GM18520 (cell line): Measurements from ENCODE around the gene TRIM44.
"Not testable (repeated sequence)": the region's sequence is repeated elsewhere in the genome, so short reads cannot be mapped to it uniquely, and the experiment has no call there.

Experiments
- ATAC-seq: cut with Tn5 transposase; IDR thresholded peaks from one replicate; pipeline ENCODE4 v1.9.1; 2021; ENCODE audit not compliant: unreplicated experiment

The TRIM44 gene

GRCh38 chr11:35632301-35632700 is 30.3 kb upstream of the TRIM44 start:
- no peak for ATAC-seq

- no peak for ATAC-seq
These were observed 28.6 kb upstream of the TRIM44 start for GRCh38 chr11:35633827-35634423.

- no peak for ATAC-seq
These were observed 26.6 kb upstream of the TRIM44 start for GRCh38 chr11:35635933-35636332.

DNA sequence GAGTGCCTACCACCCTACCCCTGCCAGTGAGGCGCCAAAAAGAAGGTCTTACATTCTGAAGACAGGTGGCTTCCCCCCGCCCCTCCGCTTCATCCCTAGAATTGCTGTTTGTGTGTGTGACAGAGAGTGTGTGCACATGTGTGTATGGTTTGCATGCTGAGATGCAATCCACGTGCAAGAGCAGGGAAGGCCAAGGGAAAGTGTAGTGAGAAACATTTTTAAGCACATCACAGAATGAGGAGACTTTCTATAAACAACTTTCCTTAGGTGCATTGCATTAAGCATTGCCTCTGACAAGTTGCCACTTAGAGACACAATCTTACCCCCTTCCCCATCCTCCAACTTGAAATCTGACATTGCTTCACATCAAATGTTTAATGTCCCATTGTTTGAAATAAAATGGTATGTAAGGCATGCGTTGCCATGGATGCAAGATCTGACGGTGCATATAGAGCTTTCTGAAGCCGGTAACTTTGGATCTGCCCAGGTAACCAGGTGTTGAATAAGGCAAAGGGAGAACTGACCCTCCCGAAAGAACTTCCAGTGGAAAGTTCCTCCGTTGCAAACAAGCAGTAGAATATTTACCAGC is 22.9 kb upstream of the TRIM44 start:
- ATAC-seq = no peak

DNA sequence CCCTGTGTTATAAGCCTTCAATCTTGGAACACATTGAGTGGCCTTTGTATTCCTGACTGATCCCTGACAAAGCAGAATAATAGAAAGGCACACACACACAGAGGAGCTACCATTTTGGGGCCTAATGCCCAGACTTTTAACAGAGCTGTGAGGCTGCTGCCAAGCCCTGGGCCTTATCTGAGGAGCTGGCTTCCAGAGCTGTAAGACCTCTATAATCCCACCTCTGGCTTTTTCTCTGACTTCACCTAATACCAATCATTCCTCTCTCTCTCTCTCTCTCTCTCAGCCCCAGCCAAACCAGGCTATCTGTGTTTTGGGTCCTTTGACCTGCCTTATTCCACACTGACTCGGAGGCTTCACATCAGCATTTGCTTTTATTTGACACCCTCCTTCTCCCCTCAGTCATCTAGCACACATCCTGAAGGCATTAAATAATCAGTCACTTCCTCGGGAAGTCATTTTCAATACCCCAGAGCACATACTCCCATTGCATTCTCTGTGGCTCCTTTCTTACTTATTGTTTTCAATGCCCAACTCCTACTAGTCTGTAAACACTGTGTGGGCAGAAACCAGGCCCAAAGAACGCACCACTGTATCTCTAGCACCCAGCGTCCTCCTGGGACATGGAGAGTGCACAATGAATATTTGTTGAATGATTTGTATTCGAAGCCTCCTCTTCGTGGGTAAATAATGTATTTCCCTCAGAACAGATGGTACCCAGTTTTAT is 21.2 kb upstream of the TRIM44 start:
- no peak for ATAC-seq

DNA sequence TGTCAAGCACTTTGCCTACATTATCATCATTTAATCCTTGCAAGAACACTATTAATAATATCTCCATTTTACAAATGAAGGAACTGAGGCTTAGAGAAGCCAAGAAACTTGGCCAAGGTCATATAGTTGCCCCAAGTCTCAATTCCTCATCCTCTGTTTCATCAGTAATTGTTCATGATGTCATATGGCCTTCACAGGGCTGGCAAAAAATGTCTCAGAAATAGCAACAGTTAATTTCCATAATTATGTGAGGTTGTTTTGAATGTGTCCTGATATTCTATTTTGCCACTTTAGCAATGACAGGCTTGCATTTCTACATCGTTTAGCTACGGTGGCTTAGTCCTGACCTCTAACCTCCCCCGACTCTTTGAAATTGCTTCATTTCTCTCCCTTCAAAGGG is 20.6 kb upstream of the TRIM44 start:
- ATAC-seq = no peak

DNA sequence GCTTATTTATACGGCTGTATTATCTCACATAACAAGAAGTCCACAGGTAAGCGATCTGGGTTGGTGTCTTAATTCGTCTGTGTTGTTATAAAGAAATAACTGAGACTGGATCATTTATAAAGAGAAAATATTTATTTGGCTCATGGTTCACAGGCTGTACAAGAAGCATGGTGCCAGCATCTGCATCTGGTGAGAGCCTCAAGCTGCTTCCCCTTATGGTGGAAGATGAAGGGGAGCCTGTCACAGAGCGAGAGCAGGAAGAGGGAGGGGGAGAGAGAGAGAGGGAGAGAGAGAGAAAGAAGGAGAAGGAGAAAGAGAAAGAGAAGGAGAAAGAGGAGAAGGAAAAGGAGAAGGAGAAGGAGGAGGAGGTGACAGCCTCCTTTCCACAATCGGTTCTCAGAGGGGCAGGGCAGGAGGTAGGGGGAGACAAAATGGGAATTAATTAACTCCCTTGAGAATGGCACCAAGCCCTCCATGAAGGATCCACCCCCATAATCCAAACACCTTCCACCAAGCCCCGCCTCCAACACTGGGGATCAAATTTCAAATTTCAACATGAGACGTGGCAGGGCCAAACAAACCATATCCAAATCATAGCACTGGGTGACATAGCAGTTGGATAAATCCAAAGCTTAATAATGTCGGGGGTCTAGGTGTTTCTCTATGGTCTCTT is 15.0 kb upstream of the TRIM44 start:
- no peak for ATAC-seq

GRCh38 chr11:35650006-35650405 is 12.6 kb upstream of the TRIM44 start:
- no peak for ATAC-seq

DNA sequence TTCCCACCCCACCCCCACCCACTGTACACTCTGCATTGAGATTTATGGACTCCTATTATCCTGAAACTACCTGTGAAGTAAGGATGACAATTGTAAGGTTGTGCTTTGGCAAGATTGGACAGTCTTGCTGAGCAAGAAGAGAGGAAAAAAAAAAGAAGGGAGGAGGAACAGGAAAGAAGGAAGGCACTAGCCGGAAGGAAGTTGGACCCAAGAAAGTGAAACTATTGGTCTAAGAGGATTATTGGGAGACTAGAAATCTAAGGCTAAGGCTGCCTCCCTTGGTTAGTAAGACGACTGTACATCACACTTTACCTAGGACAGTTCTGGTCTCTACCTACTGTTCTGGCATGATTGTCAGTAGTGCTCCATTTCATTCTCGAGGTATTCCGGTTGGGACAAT is 12.1 kb upstream of the TRIM44 start:
- ATAC-seq = no peak

DNA sequence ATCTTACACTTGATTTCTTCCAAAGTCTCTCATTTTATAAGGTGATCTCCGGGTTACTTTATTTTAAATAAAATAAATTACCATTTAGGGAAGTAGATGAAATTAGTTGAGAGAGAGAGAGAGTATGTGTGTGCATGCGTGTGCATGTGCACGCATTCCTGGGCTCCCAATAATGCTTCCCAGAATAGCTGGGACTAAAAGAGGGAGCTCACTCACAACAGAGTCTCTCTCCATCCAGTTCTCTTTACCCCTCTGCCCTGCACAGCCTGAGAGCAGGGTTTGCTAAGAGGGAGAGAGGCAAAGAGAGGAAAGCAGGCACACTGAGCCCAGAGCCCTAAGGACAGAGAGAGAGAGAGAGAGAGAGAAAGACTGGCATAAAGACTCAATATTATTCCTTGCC is 11.3 kb upstream of the TRIM44 start:
- no peak for ATAC-seq

DNA sequence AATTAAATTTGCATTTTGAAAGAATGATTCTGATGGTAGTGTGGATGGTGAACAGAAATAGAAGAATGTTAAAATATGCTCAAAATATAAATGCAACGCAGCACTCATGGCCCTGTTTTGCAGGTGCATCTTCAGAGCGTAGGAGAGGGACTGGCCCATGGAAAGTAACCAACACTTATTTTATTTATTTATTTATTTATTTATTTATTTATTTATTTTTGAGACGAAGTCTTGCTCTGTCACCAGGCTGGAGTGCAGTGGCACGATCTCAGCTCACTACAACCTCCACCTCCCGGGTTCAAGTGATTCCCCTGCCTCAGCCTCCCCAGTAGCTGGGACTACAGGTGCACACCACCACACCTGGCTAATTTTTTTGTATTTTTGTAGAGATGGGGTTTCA is 9.8 kb upstream of the TRIM44 start:
- ATAC-seq = not testable (repeated sequence)

GRCh38 chr11:35654711-35655110 is 7.9 kb upstream of the TRIM44 start:
- no peak for ATAC-seq

DNA sequence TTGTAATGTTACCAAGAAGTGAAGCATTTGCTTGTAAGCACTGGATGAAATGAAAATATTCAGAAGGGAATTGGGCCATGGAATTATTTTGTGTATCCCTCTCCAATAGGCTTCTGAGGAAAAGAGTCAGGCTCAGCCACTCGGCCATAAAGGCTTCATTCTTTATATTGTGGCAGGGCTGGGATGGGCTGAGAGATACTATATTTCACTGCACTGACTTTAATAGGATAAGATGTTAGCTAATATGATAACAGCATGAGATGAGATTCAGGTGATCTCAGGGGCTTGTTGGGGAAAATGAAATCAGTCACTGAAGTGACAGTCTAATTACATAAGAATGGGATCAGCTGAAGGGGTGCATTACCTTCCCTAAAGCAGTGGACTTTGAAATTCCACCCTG is 7.3 kb upstream of the TRIM44 start:
- no peak for ATAC-seq

DNA sequence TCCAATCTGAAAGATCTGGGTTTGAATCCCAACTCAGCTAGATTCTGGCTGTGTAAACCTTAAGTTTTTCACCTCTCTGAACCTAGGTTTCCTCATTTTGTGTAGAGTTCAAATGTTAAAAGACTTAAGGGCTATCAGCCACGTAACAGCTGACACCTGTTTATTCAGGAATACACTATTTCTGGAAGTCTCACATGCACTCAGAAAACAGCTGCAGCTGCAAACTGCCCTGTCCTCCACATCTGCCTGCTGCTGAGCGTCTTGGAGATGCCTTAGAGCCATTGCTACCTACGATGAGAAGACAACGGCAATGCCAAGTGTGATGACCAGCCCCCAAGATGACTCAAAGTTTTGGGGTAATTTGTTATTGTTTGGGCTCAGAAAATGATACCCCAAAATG is 6.7 kb upstream of the TRIM44 start:
- no peak for ATAC-seq

DNA sequence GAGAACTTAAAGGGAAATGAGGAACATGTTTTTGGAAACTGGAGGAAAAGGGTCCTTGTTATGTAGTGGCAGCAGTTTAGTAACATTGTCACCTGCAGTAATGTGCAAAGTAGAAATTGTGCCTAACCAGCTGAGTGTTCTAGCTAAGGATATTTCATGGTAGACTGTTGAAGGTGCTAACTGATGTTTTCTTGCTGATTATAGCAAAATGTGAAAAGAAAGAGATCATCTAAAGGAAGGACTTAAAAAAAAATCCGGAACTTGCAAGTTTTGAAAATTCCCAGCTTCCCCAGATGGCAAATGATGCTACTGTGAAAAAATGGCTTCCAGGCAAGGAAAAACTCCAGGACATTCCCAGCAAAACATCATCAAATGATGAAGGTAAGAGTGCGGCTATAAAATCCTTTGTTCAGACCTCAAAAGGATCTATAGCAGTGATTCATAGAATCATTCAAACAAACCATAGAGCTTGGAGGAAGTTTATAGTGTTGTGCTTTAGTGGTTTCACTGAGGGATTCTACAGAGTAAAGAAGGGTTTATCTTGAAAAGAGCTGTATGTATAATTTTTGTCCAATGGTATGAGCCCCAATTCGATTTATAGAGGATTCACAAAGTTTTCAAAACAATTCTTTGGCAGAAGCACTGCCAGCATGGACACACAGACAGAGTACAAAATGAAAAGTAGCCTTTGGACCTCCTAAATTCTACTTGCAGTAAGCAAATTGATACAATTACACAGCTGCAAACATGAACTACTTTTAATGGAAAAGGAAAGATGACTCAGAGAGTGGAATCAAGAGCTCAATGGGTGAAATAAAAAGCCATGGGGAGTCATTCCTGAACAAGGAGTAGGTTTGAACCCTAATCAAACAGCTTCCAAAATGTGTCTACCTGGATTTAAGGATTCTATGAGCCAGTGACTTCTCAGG is 4.3 kb upstream of the TRIM44 start:
- no peak for ATAC-seq

GRCh38 chr11:35661534-35661933 is 1.0 kb upstream of the TRIM44 start:
- ATAC-seq = no peak

GRCh38 chr11:35662061-35662648 is 420 bp upstream of the TRIM44 start:
- peak; percentile 7 for ATAC-seq

DNA sequence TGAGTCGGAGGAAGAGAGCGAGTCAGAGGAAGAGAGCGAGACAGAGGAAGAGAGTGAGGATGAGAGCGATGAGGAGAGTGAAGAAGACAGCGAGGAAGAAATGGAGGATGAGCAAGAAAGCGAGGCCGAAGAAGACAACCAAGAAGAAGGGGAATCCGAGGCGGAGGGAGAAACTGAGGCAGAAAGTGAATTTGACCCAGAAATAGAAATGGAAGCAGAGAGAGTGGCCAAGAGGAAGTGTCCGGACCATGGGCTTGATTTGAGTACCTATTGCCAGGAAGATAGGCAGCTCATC is 780 bp downstream of the TRIM44 start:
- ATAC-seq = no peak

DNA sequence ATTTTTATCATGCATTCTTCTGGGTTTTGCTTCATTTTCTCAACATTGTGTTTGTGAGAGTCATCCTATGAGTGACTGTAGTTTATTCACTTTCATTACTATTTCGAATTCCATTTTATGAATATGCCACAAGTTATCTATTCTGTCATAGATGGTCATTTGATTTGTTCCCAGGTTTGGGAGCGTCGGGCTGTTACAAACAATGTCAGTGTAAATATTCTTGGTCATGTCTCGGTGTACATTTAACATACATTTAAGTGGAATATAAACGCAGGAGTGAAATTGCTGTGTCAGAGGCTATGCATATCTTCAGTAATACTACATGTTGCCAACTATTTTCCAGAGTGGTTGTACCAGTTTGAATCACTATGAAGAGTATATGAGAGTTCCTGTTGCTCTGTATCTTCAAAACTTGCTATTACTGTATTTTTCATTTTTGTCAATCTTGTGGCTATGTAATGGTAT is 2.4 kb downstream of the TRIM44 start:
- no peak for ATAC-seq

DNA sequence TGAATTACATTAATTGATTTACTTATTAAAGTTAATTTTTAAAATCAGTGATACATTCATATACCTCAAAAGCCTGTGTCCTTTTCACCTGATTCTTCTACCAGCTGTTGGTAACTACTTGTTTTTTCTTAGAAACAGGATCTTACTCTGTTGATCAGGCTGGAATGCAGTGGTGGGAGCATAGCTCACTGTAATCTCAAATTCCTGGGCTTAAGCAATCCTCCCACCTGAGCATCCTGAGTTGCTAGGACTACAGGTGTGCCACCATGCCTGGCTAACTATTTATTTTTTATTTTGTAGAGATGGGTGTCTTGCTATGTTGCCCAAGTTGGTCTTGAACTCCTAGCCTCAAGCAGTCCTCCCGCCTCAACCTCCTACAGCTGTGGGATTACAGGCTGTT is 4.7 kb downstream of the TRIM44 start:
- ATAC-seq = no peak

- not testable (repeated sequence) for ATAC-seq
These were observed 5.8 kb downstream of the TRIM44 start for GRCh38 chr11:35668350-35668749.
